CD14-positive monocyte (primary cell): Measurements from ENCODE around the gene AGAP9. TPM values are rescaled to one million over a fixed set of nuclear protein-coding genes. Genes with fewer than 3 reads are reported as not detected.

Experiments
- DNase-seq, 3 donors: peaks; one replicate each; pipeline ENCODE4 v3.0.0-alpha.2; 2011 to 2022
- H2AFZ ChIP-seq: 2 replicates; pipeline ENCODE4 v1.6.0; 2012; ENCODE audit warnings: mild to moderate bottlenecking, low read depth, low read length, inconsistent platforms; ENCODE audit not compliant: insufficient read depth, poor library complexity, severe bottlenecking
- H3K27ac ChIP-seq, 2 donors: 1 replicate in 1 of 2; 2 replicates in 1 of 2; pipeline ENCODE4 v1.5.1; 2012 to 2013; ENCODE audit warnings: low read length in 2 of 2, control low read depth in 1 of 2, inconsistent platforms in 1 of 2, low read depth in 1 of 2, mild to moderate bottlenecking in 1 of 2
- H3K27me3 ChIP-seq, 2 donors: one replicate each; pipeline versions ENCODE4 v1.6.0 to v1.6.1; 2011 to 2013; ENCODE audit warnings: low read length in 2 of 2; ENCODE audit not compliant: control insufficient read depth in 2 of 2, insufficient read depth in 2 of 2
- H3K36me3 ChIP-seq, 2 donors: replicated peaks in 1 of 2; 1 replicate in 1 of 2; 2 replicates in 1 of 2; pipeline versions ENCODE4 v1.5.1 to v1.6.1; 2012 to 2013; ENCODE audit warnings: low read length in 2 of 2, control low read depth in 1 of 2, inconsistent platforms in 1 of 2, mild to moderate bottlenecking in 1 of 2; ENCODE audit not compliant: insufficient read depth in 2 of 2, control insufficient read depth in 1 of 2
- H3K4me1 ChIP-seq, 2 donors: 1 replicate in 1 of 2; 2 replicates in 1 of 2; pipeline versions ENCODE4 v1.5.1 to v1.6.1; 2012 to 2013; ENCODE audit warnings: low read length in 2 of 2, control low read depth in 1 of 2, inconsistent platforms in 1 of 2, mild to moderate bottlenecking in 1 of 2, moderate library complexity in 1 of 2; ENCODE audit not compliant: insufficient read depth in 2 of 2, control insufficient read depth in 1 of 2
- H3K4me2 ChIP-seq: replicated peaks from 2 replicates; pipeline ENCODE3; 2012; ENCODE audit warnings: low read length, moderate library complexity, mild to moderate bottlenecking; ENCODE audit not compliant: poor library complexity, severe bottlenecking; ENCODE audit errors: extremely low read depth
- H3K4me3 ChIP-seq, 3 experiments: fragments of 200-600 bp in 1 of 3; sonication (generic) in 1 of 3; replicated peaks in 1 of 3; 1 replicate in 2 of 3; 2 replicates in 1 of 3; pipeline ENCODE4 v1.5.1; 2011 to 2013; ENCODE audit warnings: low read length in 3 of 3, mild to moderate bottlenecking in 3 of 3, control low read depth in 2 of 3, low read depth in 2 of 3, inconsistent platforms in 1 of 3, moderate library complexity in 1 of 3
- H3K79me2 ChIP-seq: 2 replicates; pipeline ENCODE4 v1.6.0; 2012; ENCODE audit warnings: mild to moderate bottlenecking, control low read depth, inconsistent platforms, low read length, moderate library complexity; ENCODE audit not compliant: insufficient read depth
- H3K9ac ChIP-seq: 2 replicates; pipeline ENCODE4 v1.6.0; 2017; ENCODE audit warnings: low read length, mild to moderate bottlenecking; ENCODE audit not compliant: insufficient read depth, poor library complexity, severe bottlenecking
- H3K9me3 ChIP-seq, 2 donors: replicated peaks in 1 of 2; 1 replicate in 1 of 2; 2 replicates in 1 of 2; pipeline versions ENCODE4 v1.5.1 to v1.6.1; 2012 to 2013; ENCODE audit warnings: low read length in 2 of 2, control low read depth in 1 of 2; ENCODE audit not compliant: control insufficient read depth in 1 of 2, insufficient read depth in 1 of 2
- H4K20me1 ChIP-seq: 2 replicates; pipeline ENCODE4 v1.6.0; 2012; ENCODE audit warnings: mild to moderate bottlenecking, low read length, control low read depth, moderate library complexity; ENCODE audit not compliant: insufficient read depth
- H3K27ac Mint-ChIP-seq, 7 donors: one replicate each; pipeline ENCODE4 v1.8.0; 2020; ENCODE audit warnings: mild to moderate bottlenecking in 7 of 7, mixed read lengths in 7 of 7, moderate library complexity in 6 of 7, inconsistent platforms in 2 of 7
- H3K27me3 Mint-ChIP-seq, 3 donors: one replicate each; pipeline ENCODE4 v1.8.0; 2021 to 2022; ENCODE audit warnings: low read depth in 3 of 3, mild to moderate bottlenecking in 3 of 3, mixed read lengths in 3 of 3, moderate library complexity in 3 of 3, inconsistent platforms in 1 of 3
- H3K36me3 Mint-ChIP-seq, 2 donors: one replicate each; pipeline ENCODE4 v1.8.0; 2020; ENCODE audit warnings: mixed read lengths in 2 of 2, inconsistent platforms in 1 of 2, mild to moderate bottlenecking in 1 of 2
- H3K4me1 Mint-ChIP-seq: one replicate; pipeline ENCODE4 v1.8.0; 2020; ENCODE audit warnings: mild to moderate bottlenecking, mixed read lengths
- H3K4me3 Mint-ChIP-seq, 2 donors: one replicate each; pipeline ENCODE4 v1.8.0; 2020; ENCODE audit warnings: mild to moderate bottlenecking in 2 of 2, mixed read lengths in 2 of 2, moderate library complexity in 1 of 2
- H3K9me3 Mint-ChIP-seq, 7 donors: one replicate each; pipeline ENCODE4 v1.8.0; 2020 to 2022; ENCODE audit warnings: mixed read lengths in 7 of 7, mild to moderate bottlenecking in 6 of 7, moderate library complexity in 6 of 7, inconsistent platforms in 2 of 7
- WGBS: methylation state at CpG from one replicate; pipeline ENCODE4 v1.1.5; 2013; ENCODE audit warnings: missing lambda C conversion rate; ENCODE audit not compliant: insufficient coverage; 5-methylcytosine and 5-hydroxymethylcytosine counted together
- intact Hi-C, 2 donors: fragments of 100-400 bp; cut with micrococcal nuclease; formaldehyde crosslinking; loops; one replicate each; pipeline versions ENCODE4 v1.15.0 to v1.15.1; 2023
- polyA plus RNA-seq, 3 donors: library from polyadenylated mRNA; depleted of rRNA in 1 of 3; unstranded in 2 of 3; stranded (reverse) in 1 of 3; fragments of 300-500 nt in 2 of 3; fragments of >200 nt in 1 of 3; fragmentation: Illumina TruSeq in 2 of 3; gene quantifications; 1 replicate in 2 of 3; 2 replicates in 1 of 3; pipeline ENCODE4 v1.2.3, GENCODE V29; 2012 to 2021
- TF ChIP-seq, protein P1 (sequence below): fragments of 200-600 bp; IDR thresholded peaks from one replicate; pipeline ENCODE4 v1.8.0; 2022; ENCODE audit warnings: antibody characterized with exemption, mild to moderate bottlenecking

AGAP9 gene
- polyA plus RNA-seq, 3 donors: 0.24 to 11.2 TPM; not detected in 1

DNA sequence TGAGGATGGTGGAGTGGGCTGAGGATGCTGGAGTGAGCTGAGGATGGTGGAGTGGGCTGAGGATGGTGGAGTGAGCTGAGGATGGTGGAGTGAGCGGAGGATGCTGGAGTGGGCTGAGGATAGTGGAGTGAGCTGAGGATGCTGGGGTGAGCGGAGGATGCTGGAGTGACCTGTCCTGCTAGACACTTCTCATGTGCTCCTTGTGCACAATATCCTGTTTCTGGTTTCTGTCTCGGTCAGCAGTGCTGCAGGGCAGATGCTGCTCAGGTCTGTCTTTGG lies 68.7 kb downstream of the AGAP9 start:
- Histone ChIP-seq H3K4me2 (no peak overlapping the region), H3K79me2 (no peaks in the 10 kb centered on the region), H3K27ac (no peak overlapping the region), H2AFZ (no peak overlapping the region), H3K9me3 (no peaks in the 10 kb centered on the region), H4K20me1 (no peaks in the 10 kb centered on the region), H3K36me3 (no peaks in the 10 kb centered on the region), H3K4me1 (no peaks in the 10 kb centered on the region), H3K9ac (no peak overlapping the region), H3K4me3 (no peak overlapping the region), H3K27me3 (no peaks in the 10 kb centered on the region)
- H3K36me3 Mint-ChIP-seq: no peaks in the 10 kb centered on the region
- peaks cover 0 to 2% (median 0%) of the 10 kb centered on the region in 7 donors for H3K9me3 Mint-ChIP-seq
- WGBS: 100% methylated on average over 2 of the region's 3 CpGs
- H3K27ac Mint-ChIP-seq: no peak overlapping the region
- H3K4me3 Mint-ChIP-seq: no peak overlapping the region
- no peak for DNase-seq
- H3K27me3 Mint-ChIP-seq: peaks cover 3 to 6% (median 3%) of the 10 kb centered on the region in 3 donors
- intact Hi-C loops: no loop called here
- H3K4me1 Mint-ChIP-seq: no peaks in the 10 kb centered on the region
- TF ChIP-seq, protein P1, sequence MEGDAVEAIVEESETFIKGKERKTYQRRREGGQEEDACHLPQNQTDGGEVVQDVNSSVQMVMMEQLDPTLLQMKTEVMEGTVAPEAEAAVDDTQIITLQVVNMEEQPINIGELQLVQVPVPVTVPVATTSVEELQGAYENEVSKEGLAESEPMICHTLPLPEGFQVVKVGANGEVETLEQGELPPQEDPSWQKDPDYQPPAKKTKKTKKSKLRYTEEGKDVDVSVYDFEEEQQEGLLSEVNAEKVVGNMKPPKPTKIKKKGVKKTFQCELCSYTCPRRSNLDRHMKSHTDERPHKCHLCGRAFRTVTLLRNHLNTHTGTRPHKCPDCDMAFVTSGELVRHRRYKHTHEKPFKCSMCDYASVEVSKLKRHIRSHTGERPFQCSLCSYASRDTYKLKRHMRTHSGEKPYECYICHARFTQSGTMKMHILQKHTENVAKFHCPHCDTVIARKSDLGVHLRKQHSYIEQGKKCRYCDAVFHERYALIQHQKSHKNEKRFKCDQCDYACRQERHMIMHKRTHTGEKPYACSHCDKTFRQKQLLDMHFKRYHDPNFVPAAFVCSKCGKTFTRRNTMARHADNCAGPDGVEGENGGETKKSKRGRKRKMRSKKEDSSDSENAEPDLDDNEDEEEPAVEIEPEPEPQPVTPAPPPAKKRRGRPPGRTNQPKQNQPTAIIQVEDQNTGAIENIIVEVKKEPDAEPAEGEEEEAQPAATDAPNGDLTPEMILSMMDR: no peak

DNA sequence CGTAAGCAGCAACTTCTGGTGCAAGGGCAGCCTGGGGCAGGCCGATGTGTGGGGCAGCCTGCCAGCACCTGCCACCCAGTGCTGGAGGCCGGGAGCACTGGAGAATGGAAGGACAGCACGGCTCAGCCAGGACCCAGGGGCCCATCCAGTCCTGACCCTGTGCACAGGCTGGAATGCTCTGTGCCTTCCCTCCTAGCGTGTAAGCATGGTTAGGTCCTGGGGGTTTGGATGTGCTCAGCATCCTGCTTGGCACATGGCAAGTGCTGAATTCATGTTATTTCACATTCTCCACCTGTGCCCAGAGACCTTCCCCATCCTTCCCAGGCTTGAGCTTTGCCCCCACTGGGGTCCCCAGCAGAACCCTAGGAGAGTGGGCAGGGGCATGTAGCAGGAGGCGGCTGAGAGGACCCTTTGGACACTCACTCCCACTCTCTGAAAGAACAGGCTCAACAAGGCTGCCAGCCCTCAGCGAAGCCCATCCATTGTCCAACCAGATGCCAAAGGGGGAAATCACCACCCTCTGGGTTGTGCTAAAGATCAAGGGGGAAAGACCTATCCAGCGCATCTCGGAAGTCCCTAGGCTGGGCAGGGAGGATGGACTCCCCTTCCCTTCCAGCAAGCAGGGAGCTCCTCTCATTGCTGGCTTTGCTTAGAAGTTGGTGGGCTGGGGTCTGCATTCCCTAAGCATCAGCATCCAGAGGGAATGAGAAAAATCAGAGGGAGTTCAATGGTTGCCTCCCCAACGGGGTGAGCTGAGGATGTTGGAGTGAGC lies 69.2 kb downstream of the AGAP9 start:
- DNase-seq: no peak
- H2AFZ ChIP-seq: no peak overlapping the region
- no peak overlapping the region for H3K4me3 ChIP-seq
- H4K20me1 ChIP-seq: no peaks in the 10 kb centered on the region
- intact Hi-C loops: no loop called here
- H3K4me1 ChIP-seq: no peaks in the 10 kb centered on the region
- H3K36me3 ChIP-seq: no peaks in the 10 kb centered on the region
- H3K79me2 ChIP-seq: no peaks in the 10 kb centered on the region
- H3K4me1 Mint-ChIP-seq: no peaks in the 10 kb centered on the region
- no peaks in the 10 kb centered on the region for H3K27me3 ChIP-seq
- TF ChIP-seq, protein P1: no peak
- H3K27ac Mint-ChIP-seq: no peak overlapping the region
- no peak overlapping the region for H3K4me3 Mint-ChIP-seq
- H3K9ac ChIP-seq: no peak overlapping the region
- WGBS: 90% methylated on average over 7 of the region's 10 CpGs
- no peaks in the 10 kb centered on the region for H3K9me3 ChIP-seq
- H3K27ac ChIP-seq: no peak overlapping the region
- peaks cover 0 to 2% (median 0%) of the 10 kb centered on the region in 7 donors for H3K9me3 Mint-ChIP-seq
- no peaks in the 10 kb centered on the region for H3K36me3 Mint-ChIP-seq
- no peak overlapping the region for H3K4me2 ChIP-seq
- H3K27me3 Mint-ChIP-seq: peaks cover 3 to 4% (median 3%) of the 10 kb centered on the region in 3 donors
